K562 (cell line): Measurements from ENCODE around the gene TMEM81.

ENCODE experiments used
- CTCF ChIP-seq, 3 experiments: IDR thresholded peaks in 2 of 3; conservative IDR thresholded peaks in 1 of 3; 2 replicates each; pipeline ENCODE4 v1.5.1; 2011 to 2012; ENCODE audit warnings: low read length in 3 of 3, mild to moderate bottlenecking in 3 of 3, control low read depth in 2 of 3, improper control_type of control experiment in 1 of 3, inconsistent platforms in 1 of 3, low read depth in 1 of 3, mixed read lengths in 1 of 3, moderate library complexity in 1 of 3; ENCODE audit not compliant: insufficient read depth in 2 of 3
- PKNOX1 ChIP-seq: fragments of 450-650 bp; IDR thresholded peaks from 2 replicates; pipeline ENCODE4 v1.6.1; 2016
- POLR2A ChIP-seq: fragments of 450-650 bp; conservative IDR thresholded peaks from 2 replicates; pipeline ENCODE4 v1.6.1; 2016
- POLR2AphosphoS2 ChIP-seq: IDR thresholded peaks from 2 replicates; pipeline ENCODE4 v1.6.1; 2012; ENCODE audit warnings: low read length, improper control_type of control experiment
- RAD51 ChIP-seq: fragments of 450-650 bp; IDR thresholded peaks from 2 replicates; pipeline ENCODE4 v1.7.1; 2016; ENCODE audit warnings: low read depth, mild to moderate bottlenecking, borderline replicate concordance

DNA sequence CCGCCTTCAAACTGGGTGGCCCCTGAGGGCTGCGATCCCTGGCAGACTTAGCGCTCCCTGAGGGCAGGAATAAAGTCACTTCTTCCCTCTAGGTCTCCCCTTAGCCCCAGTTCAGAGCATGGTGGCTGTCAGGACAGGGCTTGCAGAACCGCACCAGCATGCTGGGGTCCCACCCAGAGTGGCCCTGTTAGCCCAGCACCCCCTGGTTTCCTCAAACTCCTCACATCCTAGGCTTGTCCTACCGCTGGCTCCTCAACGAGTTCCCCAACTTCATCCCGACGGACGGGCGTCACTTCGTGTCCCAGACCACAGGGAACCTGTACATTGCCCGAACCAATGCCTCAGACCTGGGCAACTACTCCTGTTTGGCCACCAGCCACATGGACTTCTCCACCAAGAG, 25.4 kb downstream of the TMEM81 start:
- TF ChIP-seq POLR2AphosphoS2 = no peak
- no peak for TF ChIP-seq CTCF (IDR thresholded peaks at IDR 0.05 in 2 of 3, conservative IDR thresholded peaks at IDR 0.05 in 1 of 3; ENCODE audit: insufficient read depth in 2 of 3, low read depth in 1 of 3, low read length in 3 of 3)
- TF ChIP-seq RAD51 = no peak
- no peak for TF ChIP-seq PKNOX1
- TF ChIP-seq POLR2A = no peak
